KG1 (cell line): ENCODE data around the gene SEC22B.
"Not testable (repeated sequence)": the region's sequence is repeated elsewhere in the genome, so short reads cannot be mapped to it uniquely, and the experiment has no call there.

Source experiments
- DNase-seq: peaks from one replicate; lab custom pipeline; 2025; lab: John Stamatoyannopoulos, UW

Gene SEC22B

DNA sequence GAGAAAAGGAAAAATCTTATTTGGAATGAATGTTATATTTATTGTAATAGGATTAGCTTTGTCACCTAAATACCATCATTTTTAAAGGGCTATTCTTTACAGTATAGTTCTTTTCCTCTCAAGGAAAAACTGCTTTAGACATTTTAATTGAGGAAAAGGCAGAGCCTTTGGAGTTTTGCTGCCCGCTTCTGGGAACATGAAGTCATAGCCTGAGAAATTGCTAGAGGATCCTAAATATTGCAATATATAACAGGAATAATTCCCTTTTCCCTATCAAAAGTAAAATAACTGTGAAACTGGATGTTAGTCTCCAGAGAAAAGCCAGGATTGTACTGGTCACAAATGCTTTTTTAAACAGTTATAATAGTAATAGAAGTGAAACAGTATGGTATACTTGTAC lies 30.5 kb downstream of the SEC22B start:
- DNase-seq: not testable (repeated sequence)

GRCh38 chr1:120144626-120145025 lies 31.7 kb downstream of the SEC22B start:
- not testable (repeated sequence) for DNase-seq

- not testable (repeated sequence) for DNase-seq
Observed at GRCh38 chr1:120144169-120144568, 32.2 kb downstream of the SEC22B start.

DNA sequence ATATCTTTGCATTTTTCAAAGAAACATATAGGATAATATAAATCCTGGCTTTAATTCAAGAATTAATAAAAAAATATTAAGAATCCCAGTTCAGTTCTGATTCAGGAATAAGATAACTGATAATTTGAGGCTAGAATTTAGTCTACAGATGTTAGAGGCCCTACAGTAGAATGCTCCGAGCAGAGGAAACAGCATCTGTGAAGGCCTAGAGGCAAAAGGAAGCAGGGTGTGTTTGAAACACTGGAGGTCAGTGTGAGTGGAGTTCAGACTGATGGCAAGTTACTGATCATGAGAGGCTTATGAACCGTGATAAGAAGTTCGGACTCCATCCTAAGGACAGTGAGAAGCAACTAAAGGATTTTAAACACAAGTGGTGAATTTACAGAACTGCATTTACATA lies 33.0 kb downstream of the SEC22B start:
- DNase-seq: not testable (repeated sequence)

GRCh38 chr1:120142512-120143263 lies 33.6 kb downstream of the SEC22B start:
- not testable (repeated sequence) for DNase-seq

DNA sequence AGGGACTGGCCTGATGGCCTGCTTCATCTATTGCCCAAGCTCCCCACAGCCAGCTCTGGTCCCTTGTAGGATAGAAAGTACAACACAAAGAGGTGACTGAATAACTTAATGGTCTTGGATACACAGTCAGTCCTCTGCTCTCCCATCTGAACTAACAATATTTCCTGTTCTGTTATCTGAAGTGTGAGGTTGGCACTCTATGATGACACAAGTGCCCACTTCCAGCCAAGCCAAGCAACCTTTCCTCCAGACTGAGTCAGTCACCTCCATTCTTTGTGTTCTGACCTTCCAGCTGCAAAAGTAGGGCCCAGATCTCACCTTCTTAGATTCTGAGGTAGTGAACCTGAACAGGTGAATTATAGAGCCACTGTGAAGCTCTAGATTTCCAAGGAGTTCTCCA lies 34.5 kb downstream of the SEC22B start:
- not testable (repeated sequence) for DNase-seq

- not testable (repeated sequence) for DNase-seq
Observed at GRCh38 chr1:120140656-120141265, 35.6 kb downstream of the SEC22B start.

DNA sequence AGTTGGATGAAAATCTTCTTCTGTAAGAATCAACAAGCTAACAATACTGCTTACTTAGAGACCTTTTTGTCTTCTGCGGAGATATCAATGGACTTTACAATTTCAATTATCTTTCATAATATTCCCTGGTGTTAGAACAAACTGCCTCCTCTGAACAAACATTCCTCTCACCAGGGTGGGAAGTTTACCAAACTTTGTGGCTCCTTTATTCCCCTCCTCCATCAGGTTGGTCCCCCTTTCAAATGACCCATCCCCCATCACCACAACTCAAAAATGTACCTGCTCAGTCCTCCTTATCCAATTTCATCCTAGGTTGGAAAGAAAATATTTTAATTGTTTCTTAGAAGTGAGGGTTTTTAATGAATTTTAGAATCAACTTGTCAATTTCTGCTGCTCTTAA lies 40.2 kb downstream of the SEC22B start:
- not testable (repeated sequence) for DNase-seq

DNA sequence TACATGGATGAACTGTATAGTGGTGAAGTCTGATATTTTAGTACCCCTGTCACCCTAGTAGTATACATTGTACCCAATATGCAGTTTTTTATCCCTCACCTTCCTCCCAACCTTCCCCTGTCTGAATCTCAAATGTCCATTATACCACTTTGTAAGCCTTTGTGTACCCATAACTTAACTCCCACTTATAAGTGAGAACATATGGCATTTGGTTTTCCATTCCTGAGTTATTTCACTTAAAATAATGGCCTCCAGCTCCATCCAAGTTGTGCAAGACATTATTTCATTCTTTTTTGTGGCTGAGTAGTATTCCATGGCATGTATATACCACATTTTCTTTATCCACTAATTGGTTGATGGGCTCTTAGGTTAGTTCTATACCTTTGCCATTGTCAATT lies 42.4 kb downstream of the SEC22B start:
- not testable (repeated sequence) for DNase-seq

DNA sequence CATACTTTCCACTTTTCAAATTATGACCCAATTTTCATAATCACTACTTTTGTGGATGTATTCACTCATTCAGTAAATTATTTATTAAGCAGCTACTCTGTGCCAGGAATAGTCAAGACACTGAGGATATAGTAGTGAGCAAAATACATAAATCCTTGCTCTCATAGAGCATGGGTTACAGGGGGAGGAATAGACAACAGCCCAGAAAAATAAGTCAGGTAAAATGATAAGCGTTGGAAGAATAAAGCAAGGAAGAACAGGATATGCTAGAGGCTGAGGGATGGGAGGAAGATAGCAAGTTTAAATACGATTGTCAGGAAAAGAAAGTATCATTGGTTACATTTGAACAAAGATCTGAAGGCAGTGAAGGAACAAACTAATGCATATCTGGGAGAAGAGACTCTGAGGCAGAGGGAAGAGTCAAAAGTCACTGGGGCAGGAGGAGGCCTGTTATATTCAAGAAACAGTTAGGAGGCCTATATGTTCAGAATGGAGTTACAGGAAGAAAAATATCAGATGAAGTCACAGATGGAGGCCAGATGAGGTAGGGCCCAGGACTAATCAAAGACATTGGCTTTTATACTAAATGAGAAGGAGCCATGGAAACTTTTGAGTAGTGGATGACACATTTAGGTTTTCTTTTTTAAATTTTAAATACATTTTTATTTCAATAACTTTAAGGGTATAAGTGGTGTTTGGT lies 42.9 kb downstream of the SEC22B start:
- no peak for DNase-seq

- not testable (repeated sequence) for DNase-seq
Observed at GRCh38 chr1:120132406-120132763, 43.9 kb downstream of the SEC22B start.

GRCh38 chr1:120131611-120132405 lies 44.5 kb downstream of the SEC22B start:
- not testable (repeated sequence) for DNase-seq

DNA sequence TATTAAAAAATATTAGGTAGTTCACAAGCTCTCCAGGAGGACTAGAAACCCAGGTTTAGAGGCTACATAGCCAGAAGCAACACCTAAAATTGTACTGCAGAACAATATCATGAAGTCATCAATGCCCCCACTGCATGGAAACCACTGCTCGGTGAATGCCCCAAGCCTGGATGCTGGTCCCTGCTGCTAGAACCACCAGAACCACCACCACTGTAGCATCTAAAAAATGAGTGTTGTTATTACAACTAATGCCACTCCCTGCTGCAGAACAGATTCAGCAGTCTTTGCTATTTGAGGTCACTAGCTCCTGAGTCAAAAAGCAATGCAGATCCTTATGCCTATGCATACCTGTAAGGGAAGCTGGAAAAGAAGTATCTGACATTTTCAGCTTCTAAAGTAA lies 48.4 kb downstream of the SEC22B start:
- not testable (repeated sequence) for DNase-seq

DNA sequence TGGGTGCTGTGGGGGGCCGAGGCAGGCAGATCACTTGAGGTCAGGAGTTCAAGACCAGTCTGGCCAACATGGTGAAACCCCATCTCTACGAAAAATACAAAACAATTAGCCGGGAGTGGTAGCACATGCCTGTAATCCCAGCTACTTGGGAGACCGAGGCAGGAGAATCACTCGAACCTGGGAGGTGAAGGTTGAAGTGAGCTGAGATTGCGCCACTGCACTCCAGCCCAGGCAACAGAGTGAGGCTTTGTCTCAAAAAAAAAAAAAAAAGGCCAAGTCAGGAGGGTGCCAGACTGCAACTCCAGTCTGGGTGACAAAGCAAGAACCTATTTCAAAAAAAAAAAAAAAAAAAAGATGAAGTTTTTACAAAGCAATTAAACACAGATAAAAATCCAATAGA lies 50.1 kb downstream of the SEC22B start:
- not testable (repeated sequence) for DNase-seq

DNA sequence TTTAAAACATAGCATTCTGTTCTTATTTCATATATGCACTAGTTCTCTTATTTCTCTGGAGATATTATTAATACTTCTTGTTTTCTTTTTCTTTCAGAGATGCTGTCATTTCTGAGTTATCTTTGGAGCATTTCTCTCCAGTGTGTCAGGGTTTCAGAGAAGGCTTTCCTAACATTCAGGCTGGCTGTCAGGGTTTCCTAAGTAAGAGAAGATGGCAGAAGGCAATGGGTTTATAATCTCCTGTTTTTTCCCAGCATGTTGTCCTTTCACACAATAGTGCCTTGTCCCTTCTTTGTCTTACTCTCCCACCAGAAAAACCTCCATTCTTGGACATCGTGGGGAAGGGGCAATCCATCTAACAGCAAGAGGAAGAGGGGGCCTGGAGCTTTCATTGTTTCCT lies 51.7 kb downstream of the SEC22B start:
- not testable (repeated sequence) for DNase-seq

- DNase-seq: not testable (repeated sequence)
Observed at GRCh38 chr1:120123813-120124510, 52.4 kb downstream of the SEC22B start.

- DNase-seq: not testable (repeated sequence)
Observed at GRCh38 chr1:120122262-120122893, 53.9 kb downstream of the SEC22B start.

- DNase-seq: not testable (repeated sequence)
Observed at GRCh38 chr1:120121830-120122229, 54.5 kb downstream of the SEC22B start.

DNA sequence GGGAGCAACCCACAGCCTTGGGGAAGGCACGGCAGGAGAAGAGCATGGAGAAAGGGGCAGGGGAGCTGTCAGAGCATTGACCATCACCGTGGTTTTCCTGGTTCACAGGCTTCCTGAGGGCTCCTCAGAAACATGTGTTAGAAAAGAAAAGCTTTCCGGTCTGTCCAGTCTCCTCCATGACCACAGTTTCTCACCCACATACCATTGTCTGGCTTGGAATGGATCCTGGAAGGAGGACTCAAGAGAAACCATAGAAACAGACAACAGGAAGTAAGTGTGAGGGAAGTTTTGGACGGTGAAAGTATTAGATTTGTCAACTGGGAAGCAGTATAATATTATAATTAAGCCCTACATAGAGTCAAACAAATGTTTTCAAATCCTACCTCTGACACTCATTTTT lies 55.8 kb downstream of the SEC22B start:
- DNase-seq: not testable (repeated sequence)

- not testable (repeated sequence) for DNase-seq
Observed at GRCh38 chr1:120117371-120118177, 58.7 kb downstream of the SEC22B start.
